ENCODE measurements around the gene TMC6.

TMC6 gene

DNA sequence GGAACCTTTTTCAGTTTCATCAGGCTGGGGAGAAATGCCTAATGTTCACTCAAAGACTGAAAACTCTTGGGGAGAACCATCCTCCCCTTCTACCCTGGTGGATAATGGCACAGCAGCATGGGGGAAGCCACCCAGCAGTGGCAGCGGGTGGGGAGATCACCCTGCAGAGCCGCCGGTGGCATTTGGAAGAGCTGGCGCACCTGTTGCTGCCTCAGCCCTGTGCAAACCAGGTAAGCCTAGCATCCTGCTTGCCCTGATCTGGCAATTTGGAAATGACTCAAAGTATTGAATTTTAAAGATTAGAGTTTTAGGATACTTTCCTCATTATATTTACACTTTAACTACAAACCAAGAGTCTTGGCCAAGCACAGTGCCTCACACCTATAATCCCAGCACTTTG lies 63.8 kb downstream of the TMC6 start:
- DNase-seq = no peak

DNA sequence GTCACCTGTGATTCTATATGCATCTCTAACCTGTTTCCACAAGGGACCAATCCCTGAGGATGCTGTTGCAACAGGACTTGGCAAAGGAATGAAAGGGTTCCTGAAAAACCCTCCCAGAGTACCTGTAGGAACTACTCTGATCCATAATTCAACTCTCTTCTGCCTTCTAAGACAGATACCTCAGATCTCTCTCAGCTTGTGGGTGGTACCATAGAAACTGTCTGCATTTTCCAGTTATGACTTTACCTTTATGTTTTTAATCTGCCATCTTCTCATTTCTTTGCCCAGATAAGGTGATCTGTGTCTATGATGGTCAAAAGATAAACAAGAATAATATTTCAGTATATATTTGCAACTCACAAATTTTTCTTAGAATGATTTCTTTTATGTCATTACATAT lies 65.1 kb downstream of the TMC6 start:
- DNase-seq = no peak

DNA sequence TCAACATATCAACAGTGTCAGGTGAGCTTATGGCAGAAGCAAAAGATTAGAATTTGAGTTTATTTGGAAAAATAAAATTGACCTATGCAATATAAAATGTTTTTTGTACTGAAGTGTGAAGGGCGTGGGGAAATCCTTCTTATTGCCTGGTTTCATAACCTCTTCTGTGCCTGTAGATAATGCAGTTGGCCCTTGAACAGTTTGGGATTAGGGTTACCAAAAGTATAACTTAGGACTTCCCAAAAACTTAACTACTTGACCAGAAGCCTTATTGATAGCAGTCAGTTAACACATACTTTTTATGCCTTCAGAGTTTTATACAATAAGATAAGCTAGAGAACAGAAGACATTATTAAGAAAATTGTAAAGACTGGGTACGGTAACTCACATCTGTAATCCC lies 66.0 kb downstream of the TMC6 start:
- no peak for DNase-seq
